Prostate gland (tissue), 2 donors: ENCODE results near the gene CEP112.

Source experiments
- POLR2A ChIP-seq: fragments of 450-650 bp; IDR thresholded peaks from one replicate; pipeline ENCODE4 v1.6.1; 2016; ENCODE audit warnings: antibody characterized with exemption, mild to moderate bottlenecking
- POLR2AphosphoS5 ChIP-seq: sonication (generic); formaldehyde crosslinking; IDR thresholded peaks from one replicate; pipeline ENCODE4 v1.6.1; 2017; ENCODE audit warnings: antibody characterized with exemption
- TF ChIP-seq, protein P1 (sequence below), 4 experiments: fragments of 200-600 bp in 2 of 4; fragments of 450-650 bp in 2 of 4; sonication (generic) in 2 of 4; IDR thresholded peaks; 1 replicate in 3 of 4; 2 replicates in 1 of 4; pipeline ENCODE4 v1.5.1; 2016 to 2019; ENCODE audit warnings: antibody characterized with exemption in 4 of 4, mild to moderate bottlenecking in 2 of 4, moderate library complexity in 2 of 4

GRCh38 chr17:65750166-65750565 is 441.8 kb downstream of the CEP112 start:
- TF ChIP-seq POLR2AphosphoS5 (no peak), POLR2A (no peak)
- TF ChIP-seq, protein P1, sequence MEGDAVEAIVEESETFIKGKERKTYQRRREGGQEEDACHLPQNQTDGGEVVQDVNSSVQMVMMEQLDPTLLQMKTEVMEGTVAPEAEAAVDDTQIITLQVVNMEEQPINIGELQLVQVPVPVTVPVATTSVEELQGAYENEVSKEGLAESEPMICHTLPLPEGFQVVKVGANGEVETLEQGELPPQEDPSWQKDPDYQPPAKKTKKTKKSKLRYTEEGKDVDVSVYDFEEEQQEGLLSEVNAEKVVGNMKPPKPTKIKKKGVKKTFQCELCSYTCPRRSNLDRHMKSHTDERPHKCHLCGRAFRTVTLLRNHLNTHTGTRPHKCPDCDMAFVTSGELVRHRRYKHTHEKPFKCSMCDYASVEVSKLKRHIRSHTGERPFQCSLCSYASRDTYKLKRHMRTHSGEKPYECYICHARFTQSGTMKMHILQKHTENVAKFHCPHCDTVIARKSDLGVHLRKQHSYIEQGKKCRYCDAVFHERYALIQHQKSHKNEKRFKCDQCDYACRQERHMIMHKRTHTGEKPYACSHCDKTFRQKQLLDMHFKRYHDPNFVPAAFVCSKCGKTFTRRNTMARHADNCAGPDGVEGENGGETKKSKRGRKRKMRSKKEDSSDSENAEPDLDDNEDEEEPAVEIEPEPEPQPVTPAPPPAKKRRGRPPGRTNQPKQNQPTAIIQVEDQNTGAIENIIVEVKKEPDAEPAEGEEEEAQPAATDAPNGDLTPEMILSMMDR (IDR thresholded peaks at IDR 0.05): no peak
